H9 (cell line): ENCODE measurements around the gene CLK4. TPM values are rescaled to one million over a fixed set of nuclear protein-coding genes. Genes with fewer than 3 reads are reported as not detected.
"Not testable (repeated sequence)": the region's sequence is repeated elsewhere in the genome, so short reads cannot be mapped to it uniquely, and the experiment has no call there.

Experiments
- DNase-seq: peaks from one replicate; pipeline ENCODE4 v3.0.0-alpha.2; 2017
- H2AFZ ChIP-seq: one replicate; pipeline ENCODE4 v1.6.1; 2013; ENCODE audit warnings: mild to moderate bottlenecking, low read length, control low read depth, moderate library complexity
- H2AK5ac ChIP-seq: 2 replicates; pipeline ENCODE4 v1.6.1; 2013; ENCODE audit warnings: low read length, control low read depth, mixed read lengths; ENCODE audit not compliant: insufficient read length
- H2BK120ac ChIP-seq: one replicate; pipeline ENCODE4 v1.6.1; 2013; ENCODE audit warnings: low read depth, mild to moderate bottlenecking, low read length, control low read depth, inconsistent platforms; ENCODE audit not compliant: poor library complexity, severe bottlenecking
- H2BK12ac ChIP-seq: 2 replicates; pipeline ENCODE4 v1.6.1; 2013; ENCODE audit warnings: low read length, control low read depth, mixed read lengths, low read depth; ENCODE audit not compliant: insufficient read length
- H2BK15ac ChIP-seq: 2 replicates; pipeline ENCODE4 v1.6.1; 2013; ENCODE audit warnings: low read depth, low read length, control low read depth
- H2BK20ac ChIP-seq: one replicate; pipeline ENCODE4 v1.6.1; 2013; ENCODE audit warnings: low read depth, mild to moderate bottlenecking, low read length, control low read depth, inconsistent platforms; ENCODE audit not compliant: poor library complexity, severe bottlenecking
- H2BK5ac ChIP-seq: 2 replicates; pipeline ENCODE4 v1.6.1; 2013; ENCODE audit warnings: low read length, control low read depth, mixed read lengths; ENCODE audit not compliant: insufficient read length
- H3K14ac ChIP-seq: 2 replicates; pipeline ENCODE4 v1.6.1; 2013; ENCODE audit warnings: low read length, control low read depth; ENCODE audit not compliant: insufficient read depth
- H3K18ac ChIP-seq: 2 replicates; pipeline ENCODE4 v1.6.1; 2013; ENCODE audit warnings: low read depth, mild to moderate bottlenecking, mixed read lengths, low read length, control low read depth; ENCODE audit not compliant: insufficient read length
- H3K23ac ChIP-seq: 2 replicates; pipeline ENCODE4 v1.6.1; 2013; ENCODE audit warnings: low read length, control low read depth, mixed read lengths, low read depth; ENCODE audit not compliant: insufficient read length
- H3K23me2 ChIP-seq: 2 replicates; pipeline ENCODE4 v1.6.1; 2013; ENCODE audit warnings: low read depth, mild to moderate bottlenecking, mixed read lengths, low read length, control low read depth; ENCODE audit not compliant: insufficient read length, poor library complexity, severe bottlenecking
- H3K27ac ChIP-seq: 2 replicates; pipeline ENCODE4 v1.5.1; 2013; ENCODE audit warnings: low read length, control low read depth, mixed read lengths, low read depth; ENCODE audit not compliant: insufficient read length
- H3K27me3 ChIP-seq: 2 replicates; pipeline ENCODE4 v1.6.1; 2013; ENCODE audit warnings: low read length, control low read depth, inconsistent platforms; ENCODE audit not compliant: insufficient read depth
- H3K4ac ChIP-seq: 2 replicates; pipeline ENCODE4 v1.6.1; 2013; ENCODE audit warnings: low read depth, mild to moderate bottlenecking, control low read depth, inconsistent platforms, low read length, moderate library complexity
- H3K4me1 ChIP-seq: 2 replicates; pipeline ENCODE4 v1.6.1; 2013; ENCODE audit warnings: low read length, control low read depth, inconsistent platforms; ENCODE audit not compliant: insufficient read depth
- H3K4me2 ChIP-seq: 2 replicates; pipeline ENCODE4 v1.6.1; 2013; ENCODE audit warnings: low read length, control low read depth, mixed read lengths; ENCODE audit not compliant: insufficient read length, insufficient read depth
- H3K56ac ChIP-seq: 2 replicates; pipeline ENCODE4 v1.6.1; 2013; ENCODE audit warnings: low read depth, mild to moderate bottlenecking, mixed read lengths, low read length, control low read depth; ENCODE audit not compliant: insufficient read length
- H3K79me1 ChIP-seq: 2 replicates; pipeline ENCODE4 v1.6.1; 2013; ENCODE audit warnings: low read depth, mild to moderate bottlenecking, moderate library complexity, low read length, control low read depth, inconsistent platforms; ENCODE audit not compliant: insufficient read depth, poor library complexity, severe bottlenecking
- H3K79me2 ChIP-seq: 2 replicates; pipeline ENCODE4 v1.6.1; 2013; ENCODE audit warnings: low read length, control low read depth, inconsistent platforms; ENCODE audit not compliant: insufficient read depth
- H3K9ac ChIP-seq: 2 replicates; pipeline ENCODE4 v1.6.1; 2013; ENCODE audit warnings: low read length, control low read depth, mixed read lengths; ENCODE audit not compliant: insufficient read length; ENCODE audit errors: extremely low read depth
- H3K9me3 ChIP-seq: one replicate; pipeline ENCODE4 v1.6.1; 2013; ENCODE audit warnings: low read depth, low read length, inconsistent platforms; ENCODE audit not compliant: control insufficient read depth
- H3T11ph ChIP-seq: one replicate; pipeline ENCODE4 v1.6.1; 2013; ENCODE audit warnings: mild to moderate bottlenecking, low read length, control low read depth, inconsistent platforms
- H4K20me1 ChIP-seq: one replicate; pipeline ENCODE4 v1.6.1; 2013; ENCODE audit not compliant: control insufficient read depth, insufficient read length, insufficient read depth
- H4K5ac ChIP-seq: 2 replicates; pipeline ENCODE4 v1.6.1; 2013; ENCODE audit warnings: low read depth, mild to moderate bottlenecking, mixed read lengths, low read length, control low read depth; ENCODE audit not compliant: insufficient read length
- H4K8ac ChIP-seq: replicated peaks from 2 replicates; pipeline ENCODE4 v1.6.1; 2013; ENCODE audit warnings: low read length, control low read depth, mixed read lengths, low read depth; ENCODE audit not compliant: insufficient read length
- H4K91ac ChIP-seq: 2 replicates; pipeline ENCODE4 v1.6.1; 2013; ENCODE audit warnings: low read depth, mild to moderate bottlenecking, moderate library complexity, mixed read lengths, low read length, control low read depth; ENCODE audit not compliant: insufficient read length
- H3K27ac Mint-ChIP-seq, 3 experiments: 2 replicates in 2 of 3; 3 replicates in 1 of 3; pipeline ENCODE4 v1.8.0; 2020 to 2021; ENCODE audit warnings: mixed read lengths in 3 of 3, mild to moderate bottlenecking in 1 of 3, moderate library complexity in 1 of 3
- H3K27me3 Mint-ChIP-seq: 2 replicates; pipeline ENCODE4 v1.8.0; 2021; ENCODE audit warnings: low read depth, mild to moderate bottlenecking, moderate library complexity, mixed read lengths
- H3K36me3 Mint-ChIP-seq, 3 experiments: 2 replicates in 2 of 3; 3 replicates in 1 of 3; pipeline ENCODE4 v1.8.0; 2020 to 2021; ENCODE audit warnings: low read depth in 3 of 3, mixed read lengths in 3 of 3; ENCODE audit not compliant: insufficient read depth in 1 of 3
- H3K4me1 Mint-ChIP-seq, 2 experiments: 2 replicates each; pipeline ENCODE4 v1.8.0; 2020; ENCODE audit warnings: mixed read lengths in 2 of 2
- H3K4me3 Mint-ChIP-seq, 2 experiments: 2 replicates in 1 of 2; 3 replicates in 1 of 2; pipeline ENCODE4 v1.8.0; 2020 to 2021; ENCODE audit warnings: mild to moderate bottlenecking in 2 of 2, mixed read lengths in 2 of 2, moderate library complexity in 1 of 2
- H3K9me3 Mint-ChIP-seq, 2 experiments: 2 replicates in 1 of 2; 3 replicates in 1 of 2; pipeline ENCODE4 v1.8.0; 2020; ENCODE audit warnings: mild to moderate bottlenecking in 2 of 2, mixed read lengths in 2 of 2, moderate library complexity in 1 of 2
- CTCF ChIP-seq: fragments of 200-600 bp; sonication (generic); conservative IDR thresholded peaks from 3 replicates; pipeline ENCODE4 v1.8.0; 2021; ENCODE audit warnings: antibody characterized with exemption, mild to moderate bottlenecking
- WGBS: extraction: QIAGEN DNeasy Blood & Tissue Kit; methylation state at CpG from one replicate; pipeline ENCODE4 v1.1.7; 2013; ENCODE audit warnings: missing lambda C conversion rate, low lambda C conversion rate, mixed read lengths; ENCODE audit not compliant: insufficient read length; ENCODE audit errors: extremely low coverage; 5-methylcytosine and 5-hydroxymethylcytosine counted together
- total RNA-seq: library from RNA; stranded (reverse); gene quantifications from 2 replicates; pipeline ENCODE4 v1.2.1, GENCODE V29; 2021

Gene CLK4
- total RNA-seq, 1 experiment from 2014 or later: 12.5 TPM

GRCh38 chr5:178586396-178586795 lies 40.5 kb downstream of the CLK4 start:
- peaks cover 2% of the 10 kb centered on the region; the same call in 1 of the 2 replicates for H3K4me1 ChIP-seq
- H3K36me3 Mint-ChIP-seq: peaks cover 0 to 5% (median 0%) of the 10 kb centered on the region in 3 experiments; a peak in 2 of 7 replicates
- H4K8ac ChIP-seq: no peak overlapping the region
- no peak overlapping the region for H4K5ac ChIP-seq
- H3K18ac ChIP-seq: no peak overlapping the region
- no peak overlapping the region for H2AK5ac ChIP-seq
- no peaks in the 10 kb centered on the region for H3K79me1 ChIP-seq
- H3K9me3 ChIP-seq: no peaks in the 10 kb centered on the region
- WGBS: no CpG with 5 or more reads among the region's 2 CpGs
- peaks cover 6% of the 10 kb centered on the region; the same call in 1 of the 2 replicates for H3K27me3 ChIP-seq
- no peak overlapping the region for H3K23ac ChIP-seq
- H2BK5ac ChIP-seq: no peak overlapping the region
- no peak for TF ChIP-seq CTCF
- H2BK15ac ChIP-seq: no peak overlapping the region
- DNase-seq: no peak
- H3K27ac ChIP-seq: no peak overlapping the region
- H4K20me1 ChIP-seq: no peaks in the 10 kb centered on the region
- H4K91ac ChIP-seq: no peak overlapping the region
- no peaks in the 10 kb centered on the region for H3K79me2 ChIP-seq
- H3K23me2 ChIP-seq: peaks cover 13% of the 10 kb centered on the region
- H3K14ac ChIP-seq: no peak overlapping the region
- no peak overlapping the region for H3K4me2 ChIP-seq
- H3K27ac Mint-ChIP-seq: no peak overlapping the region
- no peak overlapping the region for H3K56ac ChIP-seq
- no peak overlapping the region for H3K9ac ChIP-seq
- no peak overlapping the region for H2BK120ac ChIP-seq
- no peak overlapping the region for H2AFZ ChIP-seq
- H2BK20ac ChIP-seq: no peak overlapping the region
- H2BK12ac ChIP-seq: no peak overlapping the region
- peaks cover 50% of the 10 kb centered on the region for H3K27me3 Mint-ChIP-seq
- H3K9me3 Mint-ChIP-seq: no peaks in the 10 kb centered on the region
- no peak overlapping the region for H3K4ac ChIP-seq
- H3K4me3 Mint-ChIP-seq: no peak overlapping the region
- H3K4me1 Mint-ChIP-seq: peaks cover 23 to 30% of the 10 kb centered on the region in 2 experiments
- no peak overlapping the region for H3T11ph ChIP-seq

GRCh38 chr5:178585421-178585820 lies 41.4 kb downstream of the CLK4 start:
- H3K36me3 Mint-ChIP-seq, H3K4me3 Mint-ChIP-seq, H3K79me2 ChIP-seq, H3K4me1 ChIP-seq, H3K4ac ChIP-seq, H3K79me1 ChIP-seq, H3K23ac ChIP-seq, H3K9me3 ChIP-seq, H3K27ac Mint-ChIP-seq, H3K9me3 Mint-ChIP-seq, H3K18ac ChIP-seq, H3K27me3 ChIP-seq, H3K56ac ChIP-seq, H4K8ac ChIP-seq, H3K14ac ChIP-seq, H4K5ac ChIP-seq, H2BK20ac ChIP-seq, H2AFZ ChIP-seq, H3K4me2 ChIP-seq, H2BK15ac ChIP-seq, H4K91ac ChIP-seq, DNase-seq, H3T11ph ChIP-seq, H2BK12ac ChIP-seq, H3K9ac ChIP-seq, H2BK5ac ChIP-seq, H2AK5ac ChIP-seq, H4K20me1 ChIP-seq, H3K27ac ChIP-seq, H2BK120ac ChIP-seq: not testable (repeated sequence)
- Mint-ChIP-seq H3K4me1 (peaks cover 19 to 26% of the 10 kb centered on the region in 2 experiments), H3K27me3 (peaks cover 47% of the 10 kb centered on the region)
- peaks cover 11% of the 10 kb centered on the region for H3K23me2 ChIP-seq
- no CpG with 5 or more reads among the region's 11 CpGs for WGBS
